Cerebellar nuclear complex (tissue), 1 donor: ENCODE results near the gene ATP5F1E.

ENCODE experiments used
- DNase-seq, 2 experiments: peaks; one replicate each; lab custom pipeline; 2025; lab: John Stamatoyannopoulos, UW

The ATP5F1E gene

DNA sequence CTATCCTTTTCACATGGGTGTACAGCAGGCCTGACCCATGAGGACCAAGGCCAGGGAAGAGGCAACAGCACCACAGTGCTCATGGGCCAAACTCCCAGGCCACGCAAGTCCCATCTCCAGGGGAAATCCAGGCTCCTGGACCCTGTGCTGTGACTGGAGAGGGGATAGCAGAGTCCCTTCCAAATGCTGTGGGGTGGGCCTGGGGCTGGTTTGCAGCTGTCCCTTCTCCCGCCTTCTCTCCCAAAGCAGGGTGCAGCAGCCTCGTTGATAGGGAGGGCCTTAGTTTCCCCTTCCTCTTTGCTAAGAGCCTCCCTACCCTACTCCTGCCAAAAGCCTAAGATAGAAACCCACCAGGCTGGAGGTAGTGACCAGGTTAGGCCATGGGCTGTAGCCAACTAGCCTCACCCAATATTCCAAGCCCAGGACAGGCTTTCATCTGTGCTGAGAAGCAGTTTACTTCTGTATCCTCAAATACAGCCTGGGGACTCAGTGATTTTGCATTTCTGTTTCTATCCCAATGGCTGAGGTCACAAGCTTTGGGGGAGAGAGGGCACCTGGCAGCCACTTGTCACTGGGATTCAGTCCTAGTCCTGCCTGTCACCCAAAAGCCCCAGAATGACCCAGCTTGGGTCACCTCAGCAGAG lies 26.5 kb downstream of the ATP5F1E start:
- no peak for DNase-seq

DNA sequence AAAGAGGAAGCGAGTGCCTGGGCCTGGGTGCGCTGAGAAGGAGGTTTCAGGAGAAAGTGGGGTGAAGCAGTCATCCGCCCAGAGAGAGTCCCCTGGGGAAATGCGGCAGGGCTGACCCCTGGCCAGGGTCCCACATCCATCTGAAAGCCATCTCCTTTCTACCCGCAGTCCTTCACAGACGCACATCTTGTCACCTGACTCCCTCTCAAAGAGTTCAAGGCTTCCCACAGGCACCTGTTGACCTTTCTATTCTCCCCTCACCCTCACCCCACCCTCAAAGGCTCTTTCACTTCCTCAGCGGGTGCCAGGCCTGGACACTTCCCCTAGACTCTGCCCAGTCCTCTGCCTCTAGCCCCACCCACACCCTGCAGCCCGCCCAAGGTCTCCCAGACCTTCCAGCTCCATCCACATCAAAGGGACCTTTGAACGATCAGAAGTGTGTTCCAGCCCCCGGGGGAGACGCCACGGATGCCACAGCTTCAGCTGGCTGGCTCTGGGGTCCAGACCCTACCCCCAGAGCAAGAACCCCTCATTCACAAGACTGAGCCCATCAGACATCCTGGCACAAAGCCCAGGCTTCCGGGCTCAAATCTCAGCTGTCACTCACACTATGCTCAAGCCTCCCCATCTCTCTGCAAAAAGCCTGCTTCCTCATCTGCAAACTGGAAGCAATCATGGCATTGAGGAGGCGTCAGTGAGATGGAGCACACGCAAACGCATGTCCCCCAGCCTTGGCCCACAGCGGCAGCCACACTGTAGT lies 27.2 kb downstream of the ATP5F1E start:
- DNase-seq: no peak

DNA sequence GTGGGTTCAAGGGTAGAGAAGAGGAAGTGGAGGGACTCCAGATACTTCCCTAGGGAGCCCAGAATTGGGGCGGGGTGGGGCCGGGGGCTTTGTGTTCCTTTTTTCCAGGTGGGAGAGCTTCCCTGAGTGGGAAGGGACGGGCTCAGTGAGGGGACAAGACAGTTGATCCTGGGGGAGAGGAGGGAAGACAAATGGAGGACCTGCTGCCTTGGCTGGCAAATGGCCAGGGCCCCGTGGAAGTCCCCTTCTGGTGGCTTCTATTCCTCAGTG lies 27.7 kb downstream of the ATP5F1E start:
- DNase-seq: no peak

DNA sequence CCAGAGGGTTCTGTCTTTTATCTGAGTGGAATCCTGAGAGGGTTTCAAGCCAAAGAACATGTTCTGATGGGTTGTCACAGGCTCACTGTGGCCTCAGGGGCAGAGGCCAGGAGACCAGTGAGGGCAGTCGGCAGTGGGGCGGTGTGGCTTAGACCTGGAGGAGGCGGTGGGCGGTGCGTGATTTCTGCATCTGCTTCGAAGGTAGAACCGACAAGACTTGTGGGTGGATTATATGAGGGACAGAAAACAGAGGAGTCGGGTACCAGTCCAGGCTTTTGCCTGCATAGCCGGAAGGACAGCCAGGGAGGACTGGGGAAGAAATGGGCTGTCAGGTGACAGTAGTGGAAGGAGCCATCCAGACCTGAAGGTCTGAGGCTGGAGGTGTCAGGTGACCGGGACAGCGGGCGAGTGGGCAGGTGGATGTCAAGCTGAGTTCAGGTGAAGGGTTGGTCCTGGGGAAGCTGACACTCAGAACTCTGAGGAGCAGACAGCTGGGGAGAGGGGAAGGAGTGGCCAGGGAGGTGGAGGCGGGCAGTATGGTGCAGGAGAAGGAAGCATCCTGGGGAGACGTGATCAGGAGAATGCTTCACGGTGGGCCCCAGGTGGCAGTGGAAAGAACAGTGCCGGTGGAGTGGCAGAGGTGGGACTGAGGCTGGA lies 28.2 kb downstream of the ATP5F1E start:
- DNase-seq: no peak

DNA sequence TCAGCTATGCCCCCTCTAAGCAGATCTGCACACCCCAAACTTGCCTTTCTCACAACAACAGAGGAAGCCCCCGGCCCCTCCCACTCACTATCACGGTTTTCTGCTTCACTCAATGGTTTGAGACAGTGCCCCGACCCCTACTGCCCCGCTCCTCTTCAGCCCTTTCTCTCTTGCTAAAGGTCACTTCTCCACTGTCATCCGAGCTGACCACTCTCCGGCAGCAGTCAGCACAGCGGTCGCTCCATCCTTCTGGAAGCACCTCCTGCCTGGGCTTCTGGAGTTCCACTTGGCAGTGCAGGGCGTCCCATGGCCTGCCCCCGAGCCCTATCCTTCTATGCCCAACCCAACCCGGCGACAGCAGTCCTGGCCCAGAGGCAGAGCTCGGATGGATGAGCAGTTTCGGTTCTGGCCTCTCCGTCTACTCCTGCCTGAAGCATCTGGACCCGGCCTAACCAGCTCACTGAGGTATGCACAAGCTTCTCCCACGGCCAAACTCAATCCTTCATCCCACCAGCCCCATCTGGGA lies 29.2 kb downstream of the ATP5F1E start:
- no peak for DNase-seq

DNA sequence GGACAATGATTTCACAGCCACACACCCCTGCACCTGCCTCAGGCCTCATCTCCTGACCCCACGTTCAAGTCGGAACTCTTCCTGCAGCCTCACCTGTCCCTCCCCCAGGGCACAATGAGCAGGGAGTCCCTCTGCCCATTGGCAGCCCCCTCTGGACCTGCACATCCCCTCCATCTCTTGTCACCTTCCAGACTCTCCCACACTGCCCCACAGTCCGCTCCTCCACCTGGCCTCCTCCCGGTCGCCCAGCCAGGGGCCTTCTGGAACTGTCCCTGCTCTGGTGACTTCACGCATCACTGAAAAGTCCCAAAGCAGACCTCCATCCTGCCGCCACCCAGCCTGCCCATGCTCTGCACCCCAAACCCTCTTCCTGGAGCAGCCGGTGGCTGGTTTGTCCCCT lies 29.7 kb downstream of the ATP5F1E start:
- no peak for DNase-seq

DNA sequence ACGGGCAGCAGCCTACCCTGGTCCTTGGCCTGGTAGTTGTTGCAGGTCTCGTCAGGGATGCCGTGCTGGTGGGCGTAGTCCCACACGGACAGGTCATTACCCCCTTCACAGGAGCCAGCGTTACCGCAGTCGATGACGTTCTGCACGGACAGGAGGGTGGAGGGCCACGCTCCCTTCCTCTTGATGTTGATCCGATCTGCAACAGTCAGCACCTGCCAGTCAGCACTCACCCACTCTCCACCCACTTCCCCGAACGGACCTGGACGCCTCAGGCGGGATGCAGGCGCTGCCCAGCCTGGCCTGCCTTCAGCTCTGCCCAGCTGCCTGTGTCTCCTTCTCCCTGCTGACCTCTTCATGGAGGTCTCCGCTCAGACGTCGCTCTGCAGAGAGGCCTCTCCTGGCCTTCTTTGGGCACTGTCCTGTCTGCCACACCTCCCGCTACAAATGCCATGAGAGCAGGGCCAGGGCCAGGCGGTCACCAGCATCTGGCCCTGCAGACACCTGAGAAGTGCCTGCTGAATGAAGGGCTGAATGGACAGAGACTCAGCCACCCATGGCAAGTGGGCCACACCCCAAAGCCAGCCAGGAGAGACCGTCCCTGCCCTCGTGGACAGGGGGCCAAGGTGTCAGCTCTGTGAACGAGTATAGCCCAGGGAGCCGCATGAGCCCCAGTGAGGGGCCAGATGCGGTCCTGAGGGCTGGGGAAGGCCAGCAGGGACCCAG lies 30.5 kb downstream of the ATP5F1E start:
- no peak for DNase-seq

DNA sequence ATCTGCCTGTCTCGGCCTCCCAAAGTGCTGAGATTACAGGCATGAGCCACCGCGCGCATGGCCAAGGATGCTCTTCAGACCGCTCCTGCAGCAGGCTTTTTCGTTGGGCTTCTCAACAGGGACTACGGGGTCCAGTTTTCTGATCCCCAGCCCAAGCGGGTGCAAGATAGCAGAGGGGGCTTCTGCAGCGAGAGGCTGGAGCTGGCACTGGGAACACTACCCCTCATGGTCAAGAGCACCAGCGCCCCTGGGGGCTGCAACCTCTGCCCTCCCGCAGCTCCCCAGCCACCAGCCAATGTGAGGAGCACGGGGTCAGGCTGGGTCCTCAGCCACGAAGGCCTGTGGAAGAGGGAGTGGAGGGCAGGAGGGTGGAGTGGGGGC lies 31.1 kb downstream of the ATP5F1E start:
- no peak for DNase-seq

DNA sequence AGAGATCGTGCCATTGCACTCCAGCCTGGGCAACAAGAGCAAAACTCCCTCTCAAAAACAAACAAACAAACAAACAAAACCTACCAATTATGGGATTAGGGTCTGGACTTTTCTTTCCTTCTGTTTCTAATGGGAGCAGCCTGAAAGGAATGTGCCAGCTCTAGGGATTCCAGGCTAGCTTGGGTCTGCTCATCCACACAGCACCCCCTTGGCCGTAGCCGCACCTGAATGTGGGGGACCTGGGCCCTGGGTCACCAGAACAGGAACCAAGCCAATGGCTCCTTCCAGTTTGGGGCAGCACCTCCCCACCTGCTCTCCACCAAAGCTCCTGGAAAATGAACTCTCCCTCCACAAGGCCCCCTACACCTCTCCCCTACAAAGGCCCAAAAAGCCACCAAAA lies 31.8 kb downstream of the ATP5F1E start:
- DNase-seq: no peak

DNA sequence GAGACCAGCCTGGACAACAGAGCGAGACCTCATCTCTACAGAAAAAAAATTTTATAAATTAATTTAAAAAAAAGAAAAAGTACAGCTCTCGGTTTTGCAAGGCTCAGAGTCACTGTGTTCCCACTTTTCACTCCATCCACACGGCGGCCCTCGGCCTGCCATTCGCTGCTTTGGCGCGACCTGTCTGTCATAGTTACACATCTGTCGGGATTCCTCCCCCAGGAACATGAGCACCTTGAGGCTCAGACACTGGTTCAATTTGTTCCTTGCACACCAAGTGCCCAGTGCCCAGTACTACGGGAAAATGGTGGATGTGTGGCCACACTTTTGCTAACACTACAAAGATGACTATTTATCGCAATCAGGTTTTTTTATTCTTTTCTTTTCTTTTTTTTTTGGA lies 33.5 kb downstream of the ATP5F1E start:
- DNase-seq: no peak

DNA sequence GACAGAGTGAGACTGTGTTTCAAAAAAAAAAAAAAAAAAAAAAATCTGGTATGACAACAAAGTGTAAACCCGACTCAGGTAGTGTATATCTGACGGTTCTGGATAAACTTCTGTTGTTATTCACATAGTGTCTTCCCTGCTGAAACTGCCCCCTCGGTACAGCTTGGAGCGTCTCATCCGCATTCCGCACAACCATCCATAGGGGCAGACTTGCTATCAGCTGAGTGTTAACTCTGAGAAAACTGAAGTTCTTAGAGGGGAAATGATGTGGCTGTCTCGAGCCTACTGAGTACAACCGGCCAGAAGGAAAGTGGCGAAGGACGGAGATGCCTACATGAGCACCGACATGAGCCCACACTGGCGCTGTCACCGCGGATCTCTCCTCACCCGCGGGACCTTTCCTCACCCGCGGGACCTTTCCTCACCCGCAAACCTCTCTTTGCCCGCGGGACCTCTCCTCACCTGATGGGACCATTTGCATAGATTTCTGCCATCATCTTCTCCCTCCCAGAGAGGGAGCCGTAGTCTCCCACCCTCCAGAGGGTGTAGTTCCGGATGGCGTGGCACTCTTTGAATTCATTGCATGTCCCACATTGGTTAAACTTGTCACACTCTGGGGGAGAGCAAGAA lies 34.9 kb downstream of the ATP5F1E start:
- DNase-seq: no peak

DNA sequence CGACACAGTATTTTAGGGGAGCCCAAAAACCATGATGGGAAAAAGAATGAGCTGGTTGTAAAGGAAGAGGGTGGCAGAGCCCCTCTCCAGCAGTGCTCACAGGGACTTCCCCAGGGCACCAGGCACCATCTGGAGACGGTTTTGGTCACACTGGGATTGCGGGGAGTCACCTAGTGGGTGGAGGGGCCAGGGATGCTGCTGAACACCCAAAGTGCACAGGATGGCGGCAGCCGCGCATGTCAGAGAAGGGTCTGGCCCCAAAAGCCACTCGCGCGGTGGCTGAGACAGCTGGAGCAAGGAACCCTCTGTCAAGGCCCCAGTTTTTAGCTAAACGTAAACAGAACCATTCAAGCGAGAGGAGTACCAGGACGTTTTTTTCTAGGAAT lies 35.9 kb downstream of the ATP5F1E start:
- no peak for DNase-seq

DNA sequence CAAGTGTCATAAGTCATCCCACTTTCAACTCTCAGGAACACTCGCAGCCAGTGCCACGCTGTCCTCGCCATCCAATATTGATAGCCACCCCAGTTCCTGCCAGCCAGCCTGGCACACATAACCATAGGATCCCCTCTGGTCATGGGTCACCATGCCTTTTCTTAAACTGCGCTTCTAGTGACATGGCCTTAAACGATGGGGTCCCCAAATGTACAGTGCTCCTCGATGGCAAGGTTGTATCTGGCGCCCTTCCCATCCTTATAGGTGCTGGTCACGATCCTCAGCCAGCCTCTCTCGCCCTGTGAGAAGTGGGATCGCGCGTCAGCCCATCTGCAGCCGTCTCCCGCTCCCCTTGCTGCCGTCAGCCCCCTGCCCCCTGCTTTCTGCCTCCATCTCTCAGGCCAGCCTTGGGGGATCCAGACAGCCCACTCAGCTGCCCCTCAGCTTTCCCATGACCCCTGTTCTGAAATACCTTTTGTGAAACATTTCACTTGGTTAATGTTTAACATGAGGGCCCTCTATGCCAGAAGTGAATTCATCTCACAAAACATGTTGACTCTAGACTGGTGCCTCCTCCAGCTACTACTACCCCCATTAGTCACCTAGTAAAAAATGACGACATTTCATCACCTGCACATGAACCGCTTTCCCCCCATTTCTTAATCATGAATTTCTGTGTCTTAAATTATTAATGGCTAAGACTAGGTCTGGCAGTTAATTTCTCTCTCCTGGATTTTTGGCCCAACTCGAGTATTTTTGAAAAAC lies 36.5 kb downstream of the ATP5F1E start:
- DNase-seq: no peak

DNA sequence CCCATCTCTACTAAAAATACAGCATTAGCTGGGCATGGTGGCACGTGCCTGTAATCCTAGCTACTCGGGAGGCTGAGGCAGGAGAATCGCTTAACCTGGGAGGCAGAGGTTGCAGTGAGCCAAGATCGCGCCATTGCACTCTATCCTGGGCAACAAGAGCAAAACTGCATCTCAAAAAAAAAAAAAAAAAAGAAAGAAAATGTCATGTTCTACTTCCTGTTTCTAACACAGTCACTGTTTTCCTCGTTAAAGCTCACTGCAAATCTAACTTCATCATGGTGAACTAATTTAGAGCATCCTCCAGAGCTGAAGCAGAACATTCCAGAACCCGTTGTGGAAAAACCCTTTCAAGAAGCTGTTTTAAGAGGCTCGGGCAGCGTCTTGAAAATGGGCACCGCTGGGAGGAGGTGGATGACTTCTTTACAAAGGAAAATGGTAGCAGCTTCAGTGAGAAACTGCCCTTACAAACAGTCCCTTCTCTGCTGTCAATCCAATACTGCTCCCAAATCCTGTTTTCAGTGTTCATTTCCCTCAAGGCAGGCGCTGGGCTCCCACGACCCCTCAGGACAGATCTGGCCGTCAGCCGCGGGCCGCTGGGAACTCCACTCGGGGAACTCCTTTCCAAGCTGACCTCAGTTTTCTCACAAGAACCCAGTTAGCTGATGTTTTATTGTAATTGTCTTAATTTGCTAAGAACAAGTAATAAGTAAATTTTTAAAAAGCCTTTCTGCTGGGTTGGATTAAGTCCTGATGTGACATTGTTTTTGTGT lies 37.6 kb downstream of the ATP5F1E start:
- DNase-seq: no peak

DNA sequence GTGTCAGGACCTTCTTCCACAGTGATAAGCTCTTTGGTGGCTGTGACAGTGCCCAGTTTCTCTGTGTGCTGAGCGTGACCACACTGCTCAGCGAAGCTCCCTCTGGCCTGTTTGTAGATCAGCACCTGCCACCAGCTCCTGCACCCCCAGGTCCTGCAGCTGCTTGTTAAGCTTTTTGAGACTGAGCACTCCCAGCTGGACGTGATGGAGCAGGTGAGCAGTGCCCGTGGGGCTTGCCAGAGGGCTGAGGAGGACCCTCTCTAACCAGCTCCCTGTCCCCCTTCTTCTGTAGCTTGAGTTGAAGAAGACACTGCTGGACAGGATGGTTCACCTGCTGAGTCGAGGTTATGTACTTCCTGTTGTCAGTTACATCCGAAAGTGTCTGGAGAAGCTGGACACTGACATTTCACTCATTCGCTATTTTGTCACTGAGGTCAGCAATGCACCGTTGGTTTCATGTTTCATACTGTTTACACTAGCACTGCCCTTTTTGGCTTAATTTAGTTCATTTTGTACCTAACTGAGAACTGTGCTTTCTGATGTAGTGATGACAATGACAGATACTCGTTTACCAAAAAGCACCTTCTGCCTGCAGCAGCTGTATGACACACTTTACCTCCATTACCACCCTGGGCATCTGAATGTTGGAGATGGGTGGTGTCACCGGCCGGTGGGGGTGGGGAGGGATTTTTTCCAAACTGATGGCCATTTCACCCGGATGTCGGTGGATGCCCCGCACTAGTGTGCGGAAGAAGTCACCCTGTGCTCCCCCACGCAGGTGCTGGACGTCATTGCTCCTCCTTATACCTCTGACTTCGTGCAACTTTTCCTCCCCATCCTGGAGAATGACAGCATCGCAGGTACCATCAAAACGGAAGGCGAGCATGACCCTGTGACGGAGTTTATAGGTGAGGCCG lies 38.5 kb downstream of the ATP5F1E start:
- DNase-seq: no peak

DNA sequence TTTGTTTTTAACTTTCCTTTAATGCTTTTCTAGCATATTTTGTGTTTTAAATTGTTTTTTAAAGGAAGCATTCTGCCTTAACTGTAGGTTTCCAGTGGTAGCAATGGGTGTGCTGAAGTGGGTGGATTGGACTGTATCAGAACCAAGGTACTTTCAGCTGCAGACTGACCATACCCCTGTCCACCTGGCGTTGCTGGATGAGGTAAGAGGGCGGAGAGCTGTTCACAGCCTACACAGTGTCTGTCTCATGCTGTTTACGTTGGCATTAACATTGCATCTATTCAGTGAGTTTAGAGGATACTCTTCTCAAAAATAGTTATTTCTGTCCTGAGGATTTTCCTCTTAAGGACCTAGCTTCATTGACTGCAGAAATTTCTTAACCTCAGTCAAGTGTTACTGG lies 39.2 kb downstream of the ATP5F1E start:
- DNase-seq: no peak

DNA sequence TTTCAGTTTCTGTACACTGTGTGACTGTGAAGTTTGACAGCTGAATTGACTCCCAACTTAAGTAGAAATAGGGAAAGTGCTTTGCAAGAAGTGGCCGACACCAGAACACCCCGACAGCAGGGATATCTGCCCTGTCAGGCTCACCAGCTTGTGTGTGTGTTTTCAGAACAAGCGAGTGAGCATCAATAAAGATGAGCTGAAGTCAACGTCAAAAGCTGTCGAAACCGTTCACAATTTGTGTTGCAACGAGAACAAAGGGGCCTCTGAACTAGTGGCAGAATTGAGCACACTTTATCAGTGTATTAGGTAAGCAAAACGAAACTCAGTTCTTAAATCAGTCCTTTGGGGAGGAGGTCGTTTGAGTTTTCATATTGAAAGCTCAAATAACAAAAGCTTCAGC lies 40.4 kb downstream of the ATP5F1E start:
- no peak for DNase-seq

DNA sequence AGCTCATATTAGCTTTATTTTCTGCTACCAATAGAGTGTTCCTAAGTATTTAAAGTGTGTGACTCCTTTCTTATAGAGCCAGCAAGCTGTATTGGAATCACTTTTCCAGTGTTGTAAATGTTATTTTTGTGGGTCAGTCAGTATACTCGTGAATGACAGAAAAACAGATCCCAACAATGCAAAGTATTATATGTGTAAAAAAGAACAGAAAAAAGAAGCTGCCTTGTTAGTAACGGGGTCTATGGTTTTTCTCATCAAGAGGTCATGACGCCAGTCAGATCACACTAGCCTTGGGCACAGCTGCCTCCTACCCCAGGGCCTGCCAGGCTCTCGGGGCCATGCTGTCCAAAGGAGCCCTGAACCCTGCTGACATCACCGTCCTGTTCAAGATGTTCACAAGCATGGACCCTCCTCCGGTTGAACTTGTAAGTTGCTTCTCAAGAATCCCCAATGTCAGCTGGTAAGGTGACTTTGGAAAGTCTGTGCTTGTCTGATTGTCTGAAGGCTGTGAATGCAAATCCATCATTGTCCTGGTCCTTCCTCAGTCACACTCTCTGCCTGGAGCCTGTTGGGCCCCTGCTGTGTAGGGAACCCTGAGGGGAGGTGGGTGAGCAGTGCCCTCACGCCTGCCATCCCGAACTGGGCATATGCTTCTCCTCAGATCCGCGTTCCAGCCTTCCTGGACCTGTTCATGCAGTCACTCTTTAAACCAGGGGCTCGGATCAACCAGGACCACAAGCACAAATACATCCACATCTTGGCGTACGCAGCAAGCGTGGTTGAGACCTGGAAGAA lies 41.3 kb downstream of the ATP5F1E start:
- no peak for DNase-seq

DNA sequence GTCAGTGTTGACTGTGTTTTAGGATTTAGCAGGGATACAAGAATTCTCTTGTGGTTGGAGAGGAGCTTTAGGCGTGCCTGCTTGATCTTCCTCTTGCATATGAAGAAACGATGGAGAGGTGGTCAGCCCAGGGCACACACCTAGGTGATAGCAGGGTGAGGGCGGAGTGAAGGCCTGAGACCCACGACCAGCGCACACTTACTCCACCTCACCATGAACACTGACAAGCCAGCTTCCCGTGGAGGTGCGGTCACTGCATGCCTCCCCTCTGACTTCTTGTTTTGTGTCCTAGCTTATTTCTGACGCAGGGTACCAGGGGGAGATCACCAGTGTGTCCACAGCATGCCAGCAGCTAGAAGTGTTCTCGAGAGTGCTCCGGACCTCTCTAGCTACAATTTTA lies 42.9 kb downstream of the ATP5F1E start:
- no peak for DNase-seq
